Activated naive CD8-positive, alpha-beta T cell treated with anti-CD3 and anti-CD28 coated beads, Interleukin-2, amount 50 U/mL, for 16 hours (primary cell): ENCODE measurements around the gene NR1I2.

Experiments used
- DNase-seq: peaks from one replicate; pipeline ENCODE4 v3.0.0-alpha.2; 2020; ENCODE audit warnings: low read depth, low spot score

NR1I2 gene

DNA sequence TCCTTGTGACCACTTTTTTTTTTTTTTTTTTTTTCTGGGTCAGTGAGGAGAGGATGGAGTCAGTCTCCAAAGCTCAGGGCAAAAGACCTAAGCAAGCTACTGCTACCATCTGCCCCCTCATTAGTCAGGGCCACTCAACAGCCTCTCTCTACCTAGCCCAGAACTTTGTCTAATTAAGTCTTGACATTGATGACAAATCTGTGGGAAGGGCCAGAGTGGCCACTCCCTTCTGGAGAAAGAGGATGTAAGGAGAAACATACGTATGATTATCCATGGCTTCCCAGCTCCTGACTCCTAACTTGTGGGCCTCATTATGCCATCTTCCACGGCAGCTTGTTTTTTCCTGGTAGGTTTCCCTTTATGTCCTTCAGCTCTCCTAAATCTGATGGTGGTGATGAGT is 37.9 kb downstream of the NR1I2 start:
- DNase-seq, result no peak

DNA sequence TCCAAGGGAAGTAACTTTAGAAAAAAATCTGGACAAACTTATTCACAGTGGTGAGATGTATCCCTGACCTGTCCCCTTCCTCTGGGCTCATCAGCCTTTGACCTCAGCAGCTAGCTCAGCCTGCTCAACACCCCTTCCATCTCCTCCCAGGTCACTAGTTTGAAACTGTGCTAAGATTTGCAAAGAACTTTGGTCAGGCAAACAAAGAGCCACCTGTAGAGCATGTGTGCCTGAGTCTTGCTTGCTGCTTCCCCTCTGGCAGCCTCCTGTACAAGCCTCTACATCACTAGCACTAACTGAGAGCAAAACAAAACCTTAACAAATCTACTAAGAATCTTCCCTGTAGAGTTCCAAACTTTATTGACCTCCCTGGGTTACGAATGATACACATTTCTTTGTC is 43.9 kb downstream of the NR1I2 start:
- DNase-seq, result no peak

DNA sequence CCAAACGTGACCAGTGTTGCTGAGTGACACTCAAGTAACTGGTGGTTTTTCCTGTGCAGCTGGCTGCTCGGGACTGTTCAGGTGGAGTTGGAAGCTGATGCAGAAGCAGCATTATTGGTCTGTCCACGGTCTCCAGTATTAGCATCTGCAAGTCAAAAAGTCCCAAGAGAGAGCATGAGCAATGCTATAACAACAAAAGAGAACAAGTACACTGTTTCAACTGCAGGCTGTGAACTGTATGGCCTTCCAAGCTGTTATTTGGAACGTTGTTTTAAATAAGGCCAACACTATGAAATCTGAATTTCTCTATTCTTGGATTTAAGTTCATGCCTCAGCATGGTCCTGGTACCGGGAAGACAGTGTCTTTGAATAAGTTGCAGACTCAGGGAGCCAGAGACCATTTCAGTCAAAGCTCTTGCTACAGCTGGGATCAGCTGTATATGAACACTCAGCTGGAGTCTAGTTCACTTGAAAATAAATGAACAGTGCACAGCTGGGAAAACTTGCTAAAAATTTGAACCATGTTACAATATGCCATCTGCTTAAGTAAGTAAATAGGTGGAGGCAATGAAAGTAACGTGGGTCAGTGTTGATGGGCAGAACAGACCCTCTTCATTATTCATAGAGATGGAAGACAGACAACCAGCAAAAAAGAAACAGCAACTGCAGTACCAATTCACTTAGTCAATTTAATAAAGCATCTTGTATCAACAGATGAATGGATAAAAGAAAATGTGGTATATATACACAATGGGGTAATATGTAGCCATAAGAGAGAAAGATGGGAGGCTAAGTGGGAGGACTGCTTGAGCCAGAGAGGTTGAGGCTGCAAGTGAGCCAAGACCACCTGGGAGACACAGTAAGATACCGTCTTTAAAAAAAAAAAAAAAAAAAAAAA is 45.1 kb downstream of the NR1I2 start:
- DNase-seq, result no peak

DNA sequence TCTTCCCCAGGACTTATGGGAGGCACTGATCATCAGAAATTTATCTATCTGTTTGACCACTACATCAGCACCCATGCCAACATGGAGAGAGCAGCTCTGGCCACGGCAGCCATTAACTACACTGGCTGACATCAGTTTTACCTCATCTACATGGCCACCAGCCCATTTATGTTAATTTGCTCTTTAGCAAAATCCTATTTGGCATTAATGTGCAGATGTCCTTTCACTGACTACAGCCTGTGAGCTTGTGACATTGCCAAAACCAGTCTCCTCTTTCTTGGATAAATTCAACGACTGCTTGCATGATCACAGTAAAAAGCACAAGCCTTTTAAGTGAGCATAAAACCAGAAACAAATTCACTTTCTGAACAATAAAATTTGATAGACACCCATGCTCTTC is 47.5 kb downstream of the NR1I2 start:
- no peak for DNase-seq

DNA sequence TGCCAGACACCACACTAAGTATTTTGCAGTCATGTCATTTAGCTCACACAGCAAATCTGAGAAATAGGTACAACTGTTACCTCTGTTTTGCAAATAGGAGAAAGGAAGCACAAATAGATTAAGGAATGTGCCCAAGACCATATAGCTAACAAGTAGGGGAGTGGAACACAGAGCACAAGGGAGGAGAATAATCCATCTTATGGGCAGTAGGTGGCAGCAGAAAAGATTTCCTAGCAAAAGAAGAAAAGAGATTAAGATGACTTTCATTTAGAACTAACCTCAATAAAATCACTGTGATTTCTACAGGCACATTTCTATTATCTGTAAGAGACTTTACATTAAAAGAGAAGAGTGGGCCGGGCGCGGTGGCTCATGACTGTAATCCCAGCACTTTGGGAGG is 49.1 kb downstream of the NR1I2 start:
- DNase-seq, result no peak

DNA sequence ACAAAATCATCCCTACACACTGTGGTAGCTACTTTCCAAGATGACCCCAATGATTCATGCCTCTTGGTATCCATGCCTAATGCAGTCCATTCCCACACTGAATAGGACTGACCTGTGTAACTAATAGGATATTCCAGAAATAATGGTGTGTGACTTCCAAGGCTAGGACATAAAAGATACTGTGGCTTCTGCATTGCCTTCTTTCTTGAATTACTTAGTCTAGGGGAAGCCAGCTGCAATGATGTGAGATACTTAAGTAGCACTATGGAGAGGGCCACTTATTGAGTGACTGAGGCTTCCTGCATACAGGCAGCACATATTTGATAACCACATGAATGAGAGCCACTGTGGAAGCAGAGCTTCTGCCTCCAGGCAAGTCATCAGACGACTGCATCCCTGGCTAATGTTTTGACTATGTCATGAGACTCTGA is 50.1 kb downstream of the NR1I2 start:
- DNase-seq, result no peak

DNA sequence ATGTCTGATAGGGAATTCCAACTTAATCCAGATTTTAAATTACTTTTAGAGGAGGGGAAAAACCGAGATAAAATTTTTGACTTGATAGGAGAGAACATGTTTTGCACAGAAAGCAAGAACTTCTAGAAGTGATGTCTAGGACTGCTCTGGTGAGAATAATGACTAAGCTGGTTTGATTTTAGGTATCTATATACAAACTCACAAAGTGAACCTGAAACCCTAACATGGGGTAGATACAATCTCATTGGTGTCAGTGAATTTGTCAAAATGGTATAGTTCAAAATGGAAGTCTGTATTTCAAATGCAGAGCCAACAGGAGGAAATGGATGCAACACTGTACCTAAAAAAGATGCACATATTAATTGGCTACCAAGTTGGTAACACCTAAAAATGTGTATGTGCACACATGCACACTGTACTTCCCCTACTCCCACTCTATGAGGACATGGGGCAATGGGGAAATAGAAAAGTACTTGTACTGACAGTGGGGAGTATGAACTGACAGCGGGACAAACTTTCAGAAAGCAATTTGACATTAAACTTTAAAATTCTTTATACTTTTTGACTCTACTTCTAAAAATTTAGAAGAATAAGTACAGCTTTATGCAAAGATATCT is 53.0 kb downstream of the NR1I2 start:
- no peak for DNase-seq

DNA sequence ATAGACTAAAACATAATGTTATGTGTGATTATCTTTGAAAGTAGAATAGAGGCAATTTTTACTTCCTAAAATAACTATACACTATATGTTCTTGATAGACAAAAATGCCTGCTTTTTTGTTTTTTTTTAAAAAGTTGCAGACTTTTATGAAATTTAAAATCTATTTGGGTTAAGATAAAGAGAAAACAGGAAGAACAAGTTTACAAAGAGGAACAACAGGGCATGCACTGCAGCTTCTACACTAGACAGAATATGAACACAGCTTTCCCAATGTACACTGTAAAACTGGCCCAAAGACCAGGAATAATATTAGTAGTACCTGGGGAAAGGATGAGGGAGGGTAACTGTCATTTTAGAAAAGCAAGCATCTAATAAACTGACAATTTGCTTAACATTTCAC is 53.7 kb downstream of the NR1I2 start:
- DNase-seq, result no peak

DNA sequence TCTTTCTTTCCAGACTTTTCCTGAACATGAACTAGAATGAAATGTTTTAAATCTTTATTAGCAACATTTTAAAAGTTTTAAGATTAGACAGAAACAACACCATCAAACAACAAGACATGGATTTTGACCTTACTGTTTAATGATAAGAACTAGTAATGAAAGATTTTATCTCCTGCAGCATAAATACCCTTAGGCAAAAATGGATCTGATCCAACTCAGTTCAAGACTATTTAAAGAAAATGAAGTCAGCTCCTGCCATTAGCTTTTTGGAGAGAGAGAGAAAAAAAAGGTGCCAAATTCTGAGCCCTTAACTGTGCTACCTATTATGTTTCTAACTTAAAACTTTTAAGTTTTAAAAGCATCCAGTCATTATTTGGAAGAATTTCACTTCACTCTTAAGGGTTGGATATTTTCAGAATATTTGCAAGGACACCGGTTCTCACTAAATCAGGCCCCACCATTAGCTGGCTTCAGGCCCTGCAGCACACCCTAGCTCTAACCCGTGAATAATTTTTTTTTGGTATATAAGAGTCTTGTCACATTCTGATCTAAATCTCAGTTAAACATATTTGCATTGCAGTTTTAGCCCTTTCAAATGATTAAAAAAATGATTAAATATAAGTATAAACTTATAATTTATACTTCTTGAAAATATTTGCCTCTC is 60.0 kb downstream of the NR1I2 start:
- DNase-seq, result no peak

DNA sequence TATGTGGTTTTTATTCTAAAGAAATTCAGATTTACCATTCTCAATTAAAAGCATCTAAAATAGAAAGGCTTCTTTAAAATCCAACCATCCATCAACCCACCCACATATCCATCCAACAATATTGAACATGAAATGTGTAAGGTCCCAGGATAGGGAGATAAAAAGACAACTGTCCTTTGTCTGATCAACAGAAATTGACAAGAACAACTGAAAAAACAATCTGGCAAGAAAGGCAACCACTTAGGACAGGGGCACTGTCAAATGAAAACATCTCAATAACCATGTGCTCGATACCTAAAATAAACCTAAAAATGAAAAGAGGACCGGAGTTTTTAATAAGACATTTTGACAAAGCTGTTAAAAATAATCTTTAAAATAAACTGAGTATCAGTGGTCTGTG is 67.2 kb downstream of the NR1I2 start:
- no peak for DNase-seq

DNA sequence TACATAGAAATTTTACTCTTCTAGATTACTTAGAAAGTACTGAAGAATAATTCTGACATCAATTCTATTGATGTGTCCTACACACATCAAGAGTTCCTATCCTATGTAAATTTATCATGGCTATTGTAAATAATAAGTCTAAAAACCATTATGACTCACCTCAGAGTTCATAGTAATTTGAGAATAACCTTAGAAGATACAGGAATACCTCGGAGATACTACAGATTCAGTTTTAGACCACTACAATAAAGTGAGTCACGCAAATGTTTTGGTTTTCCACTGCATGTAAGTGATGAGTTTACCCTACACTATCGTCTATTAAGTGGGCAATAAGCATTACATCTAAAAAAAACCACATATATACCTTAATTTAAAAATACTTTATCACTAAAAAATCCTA is 74.8 kb downstream of the NR1I2 start:
- no peak for DNase-seq

DNA sequence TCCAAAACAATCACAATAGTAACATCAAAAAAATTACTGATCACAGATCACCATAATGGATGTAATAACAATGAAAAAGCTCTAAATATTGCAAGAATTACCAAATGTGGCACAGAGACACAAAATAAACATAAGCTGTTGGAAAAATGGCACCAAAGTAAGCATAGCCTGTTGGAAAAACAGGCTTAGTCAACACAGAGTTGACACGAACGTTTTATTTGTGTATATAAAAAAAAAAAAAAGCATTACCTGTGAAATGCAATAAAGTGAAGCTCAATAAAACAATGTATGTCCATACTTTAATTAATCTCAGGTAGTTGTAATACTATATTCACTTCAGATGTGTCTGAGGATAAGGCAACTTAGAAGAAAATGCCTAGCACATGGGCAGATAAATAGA is 77.1 kb downstream of the NR1I2 start:
- no peak for DNase-seq

DNA sequence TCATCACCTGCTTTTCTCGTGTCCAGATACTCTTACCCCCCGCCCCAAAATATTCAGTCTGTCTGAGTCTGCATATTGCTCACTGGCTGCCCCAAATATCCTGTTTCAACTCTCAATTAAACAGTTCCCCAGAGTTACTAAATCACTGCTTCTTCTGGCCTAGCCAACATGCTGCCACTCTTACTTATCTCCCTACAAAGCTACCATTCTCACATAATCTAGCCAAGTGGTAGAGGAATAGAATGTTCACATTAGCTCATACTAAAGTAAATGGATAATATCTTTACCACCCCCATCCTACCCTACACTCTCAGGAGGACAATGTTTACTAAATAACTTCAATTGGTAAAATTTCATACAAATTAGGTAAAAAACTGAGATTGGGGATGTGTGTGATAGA is 77.8 kb downstream of the NR1I2 start:
- no peak for DNase-seq

DNA sequence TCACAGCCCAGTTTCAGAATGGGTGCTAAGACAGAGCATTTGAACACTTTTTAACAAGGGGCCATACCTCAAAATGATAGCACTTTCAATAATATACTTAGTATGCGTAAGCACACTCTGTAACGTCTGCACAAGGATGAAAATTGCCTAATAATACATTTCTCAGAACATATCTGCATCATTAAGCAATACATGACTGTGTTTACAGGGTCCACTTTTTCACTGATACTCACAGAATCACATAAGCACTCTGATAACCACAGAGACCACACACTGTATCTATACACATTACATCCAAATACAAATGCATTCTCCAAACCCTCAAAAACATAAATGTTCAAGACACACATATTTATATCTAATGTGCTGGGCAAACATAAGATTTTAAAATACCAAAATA is 79.8 kb downstream of the NR1I2 start:
- DNase-seq, result no peak

DNA sequence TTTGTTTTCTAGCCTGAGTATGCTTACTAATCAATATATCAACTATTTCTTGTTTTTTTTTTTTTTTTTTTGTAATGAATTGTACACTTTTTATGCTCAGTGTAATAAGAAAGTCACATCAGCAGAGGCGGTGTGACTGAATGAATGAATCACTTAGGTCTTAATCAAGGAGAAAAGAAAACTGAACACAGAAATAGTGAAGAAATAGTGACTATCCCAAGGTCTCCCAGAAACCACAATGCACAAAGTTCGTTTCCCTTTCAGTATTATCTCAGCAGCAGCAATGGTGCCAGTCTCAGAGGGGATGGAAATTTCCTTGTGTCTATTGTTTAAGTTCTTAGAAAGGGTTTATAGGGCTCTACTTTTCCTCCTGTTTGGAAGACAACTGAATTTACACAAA is 80.7 kb downstream of the NR1I2 start:
- no peak for DNase-seq

DNA sequence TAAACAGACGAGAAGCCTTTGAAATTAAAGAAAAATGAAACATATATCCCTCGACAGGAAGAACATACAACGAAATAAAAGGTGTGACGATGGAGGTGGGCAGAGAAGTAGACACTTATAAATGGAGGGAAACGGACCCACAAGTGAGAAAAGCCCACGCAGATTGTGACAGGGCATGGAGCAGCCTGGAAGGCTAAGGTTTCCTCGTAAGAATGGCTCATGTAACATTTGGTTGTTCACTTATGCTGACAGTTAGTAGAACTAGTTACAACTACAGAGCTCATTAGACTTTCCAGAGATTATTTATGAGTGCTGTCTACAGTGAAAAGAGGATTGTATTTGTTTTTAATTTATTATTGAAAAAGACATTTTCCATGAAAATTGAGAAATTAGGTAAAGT is 82.6 kb downstream of the NR1I2 start:
- no peak for DNase-seq
